ENCODE measurements around the gene LTBP1. TPM values are rescaled to one million over a fixed set of nuclear protein-coding genes. Genes with fewer than 3 reads are reported as not detected.

Gene LTBP1
- total RNA-seq, 1 experiment from 2014 or later = 19.6 TPM

DNA sequence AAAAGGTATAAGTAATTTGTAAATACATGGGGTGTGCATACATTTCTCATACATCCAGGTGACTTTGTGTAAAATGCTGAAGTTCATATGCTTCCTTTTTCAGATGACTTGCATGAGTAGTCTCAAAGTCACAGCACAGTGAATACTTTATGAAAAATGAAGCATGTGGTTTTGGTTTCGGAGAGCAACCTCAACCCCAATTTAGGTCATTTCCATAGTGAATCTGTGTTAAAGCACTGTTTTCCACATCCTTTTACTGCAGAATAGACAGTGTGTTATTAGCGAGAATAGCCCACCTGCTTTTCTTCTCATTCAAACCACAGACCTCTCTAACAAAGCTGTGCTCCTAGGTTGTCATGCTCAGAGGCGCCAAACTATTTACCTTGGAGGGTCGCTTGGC is 325.2 kb downstream of the LTBP1 start:
- Histone ChIP-seq H3K4me3 (ENCODE audit: insufficient read depth, low read depth, low read length) (no peak overlapping the region), H3K27me3 (ENCODE audit: control insufficient read depth, insufficient read depth, low read length) (no peaks in the 10 kb centered on the region), H3K36me3 (replicated peaks; ENCODE audit: control insufficient read depth, insufficient read depth, low read length) (no peaks in the 10 kb centered on the region; the same call in 1 of the 2 replicates)
- DNase-seq = no peak

- no peak overlapping the region for H3K4me3 ChIP-seq (ENCODE audit: insufficient read depth, low read depth, low read length)
- no peaks in the 10 kb centered on the region; the same call in 1 of the 2 replicates for H3K36me3 ChIP-seq (replicated peaks; ENCODE audit: control insufficient read depth, insufficient read depth, low read length)
- no peaks in the 10 kb centered on the region for H3K27me3 ChIP-seq (ENCODE audit: control insufficient read depth, insufficient read depth, low read length)
- DNase-seq = no peak
These were observed 326.7 kb downstream of the LTBP1 start for GRCh38 chr2:33273479-33273878.

DNA sequence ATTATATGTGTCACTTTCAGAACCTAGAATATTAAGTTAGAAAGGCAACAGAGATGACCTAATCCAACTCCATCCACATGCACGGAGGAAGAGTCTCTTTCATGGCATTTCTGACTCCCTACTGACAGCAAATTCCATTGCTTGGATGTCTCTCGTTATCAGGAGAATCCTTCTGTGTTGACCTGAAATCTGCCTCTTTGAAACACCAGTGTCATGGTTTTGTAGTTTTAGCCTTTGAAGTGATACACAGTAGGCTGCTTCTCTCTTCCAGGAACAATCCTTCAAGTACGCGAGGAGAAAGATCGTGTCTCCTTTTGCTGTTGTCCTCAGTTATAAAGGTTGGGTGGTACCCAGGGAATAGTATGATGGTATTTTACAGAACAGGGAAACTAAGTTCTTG is 327.8 kb downstream of the LTBP1 start:
- DNase-seq = no peak
- Histone ChIP-seq H3K27me3 (ENCODE audit: control insufficient read depth, insufficient read depth, low read length) (no peaks in the 10 kb centered on the region), H3K4me3 (ENCODE audit: insufficient read depth, low read depth, low read length) (no peak overlapping the region), H3K36me3 (replicated peaks; ENCODE audit: control insufficient read depth, insufficient read depth, low read length) (no peaks in the 10 kb centered on the region; the same call in 1 of the 2 replicates)

- no peak for DNase-seq
- no peaks in the 10 kb centered on the region; the same call in 1 of the 2 replicates for H3K36me3 ChIP-seq (replicated peaks; ENCODE audit: control insufficient read depth, insufficient read depth, low read length)
- H3K27me3 ChIP-seq (ENCODE audit: control insufficient read depth, insufficient read depth, low read length) = no peaks in the 10 kb centered on the region
- no peak overlapping the region for H3K4me3 ChIP-seq (ENCODE audit: insufficient read depth, low read depth, low read length)
These were observed 329.1 kb downstream of the LTBP1 start for GRCh38 chr2:33275689-33276444.

DNA sequence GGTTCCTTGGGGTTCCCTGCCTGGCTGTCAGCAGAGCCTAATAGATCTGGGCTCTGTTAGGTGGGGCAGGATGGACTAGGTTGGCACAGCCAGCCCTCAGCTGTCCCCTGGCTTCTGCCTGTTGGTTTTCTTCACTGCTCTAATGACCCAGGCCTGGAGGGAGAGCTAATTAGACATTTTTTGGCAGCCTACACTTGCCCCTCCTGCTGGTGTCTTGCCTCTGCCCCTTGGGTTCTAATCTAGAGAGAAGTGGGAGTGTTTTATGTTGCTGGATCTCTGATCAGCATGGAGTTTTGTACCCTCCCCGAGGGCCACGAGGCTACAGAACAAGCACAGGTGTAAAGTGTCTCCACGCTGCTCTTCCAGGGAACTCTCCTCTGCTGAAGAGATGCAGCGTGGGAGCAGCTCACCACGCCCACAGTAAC is 330.3 kb downstream of the LTBP1 start:
- H3K4me3 ChIP-seq (ENCODE audit: insufficient read depth, low read depth, low read length) = no peak overlapping the region
- DNase-seq = no peak
- H3K27me3 ChIP-seq (ENCODE audit: control insufficient read depth, insufficient read depth, low read length) = no peaks in the 10 kb centered on the region
- no peaks in the 10 kb centered on the region; the same call in 1 of the 2 replicates for H3K36me3 ChIP-seq (replicated peaks; ENCODE audit: control insufficient read depth, insufficient read depth, low read length)

GRCh38 chr2:33278245-33278943 is 331.6 kb downstream of the LTBP1 start:
- Histone ChIP-seq H3K4me3 (ENCODE audit: insufficient read depth, low read depth, low read length) (no peak overlapping the region), H3K27me3 (ENCODE audit: control insufficient read depth, insufficient read depth, low read length) (no peaks in the 10 kb centered on the region), H3K36me3 (replicated peaks; ENCODE audit: control insufficient read depth, insufficient read depth, low read length) (no peaks in the 10 kb centered on the region; the same call in 1 of the 2 replicates)
- no peak for DNase-seq

DNA sequence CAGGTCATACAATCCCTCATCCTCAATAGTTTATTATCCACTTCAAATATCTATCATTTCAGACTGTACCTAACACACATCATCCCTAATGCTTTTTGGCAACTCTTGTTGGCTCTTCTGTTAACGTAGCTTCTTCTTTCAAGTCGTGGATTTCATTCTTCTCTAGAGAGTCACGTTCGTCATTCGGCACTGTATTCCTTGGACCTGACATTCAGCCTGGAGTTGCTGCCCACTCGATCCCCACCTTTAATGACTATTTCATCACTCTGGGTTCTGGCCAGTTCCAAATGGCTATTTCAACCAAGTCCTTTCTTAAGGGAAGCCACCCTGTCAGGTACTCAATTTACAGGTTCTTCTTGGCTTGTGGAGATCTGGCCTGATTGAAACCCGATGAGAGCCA is 337.5 kb downstream of the LTBP1 start:
- H3K36me3 ChIP-seq (replicated peaks; ENCODE audit: control insufficient read depth, insufficient read depth, low read length) = no peaks in the 10 kb centered on the region
- no peak for DNase-seq
- H3K4me3 ChIP-seq (ENCODE audit: insufficient read depth, low read depth, low read length) = no peak overlapping the region
- H3K27me3 ChIP-seq (ENCODE audit: control insufficient read depth, insufficient read depth, low read length) = no peaks in the 10 kb centered on the region

GRCh38 chr2:33287507-33288005 is 340.8 kb downstream of the LTBP1 start:
- Histone ChIP-seq H3K4me3 (ENCODE audit: insufficient read depth, low read depth, low read length) (no peak overlapping the region), H3K27me3 (ENCODE audit: control insufficient read depth, insufficient read depth, low read length) (no peaks in the 10 kb centered on the region), H3K36me3 (replicated peaks; ENCODE audit: control insufficient read depth, insufficient read depth, low read length) (no peaks in the 10 kb centered on the region)
- no peak for DNase-seq

DNA sequence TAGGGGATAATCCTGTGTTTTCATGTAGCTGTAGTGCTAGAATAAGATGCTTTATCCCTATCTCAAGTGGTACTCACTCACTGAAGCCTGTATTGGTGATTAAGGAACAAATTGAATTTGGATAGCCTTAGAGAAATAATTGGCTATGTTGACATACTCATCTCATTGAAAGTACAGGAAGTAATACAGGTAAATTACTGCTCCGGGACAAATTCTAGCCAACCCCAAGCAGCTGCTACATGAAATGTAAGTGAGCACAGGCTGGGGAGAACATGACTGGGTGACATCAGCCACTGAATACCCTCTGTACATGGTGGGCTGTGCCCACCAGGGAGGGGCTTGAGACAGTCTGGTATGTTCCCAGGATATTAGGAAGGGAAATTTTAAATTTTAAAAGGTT is 341.3 kb downstream of the LTBP1 start:
- no peak for DNase-seq
- Histone ChIP-seq H3K27me3 (ENCODE audit: control insufficient read depth, insufficient read depth, low read length) (no peaks in the 10 kb centered on the region), H3K36me3 (replicated peaks; ENCODE audit: control insufficient read depth, insufficient read depth, low read length) (no peaks in the 10 kb centered on the region), H3K4me3 (ENCODE audit: insufficient read depth, low read depth, low read length) (no peak overlapping the region)

GRCh38 chr2:33289961-33290360 is 343.2 kb downstream of the LTBP1 start:
- no peaks in the 10 kb centered on the region for H3K27me3 ChIP-seq (ENCODE audit: control insufficient read depth, insufficient read depth, low read length)
- DNase-seq = no peak
- H3K4me3 ChIP-seq (ENCODE audit: insufficient read depth, low read depth, low read length) = no peak overlapping the region
- no peaks in the 10 kb centered on the region for H3K36me3 ChIP-seq (replicated peaks; ENCODE audit: control insufficient read depth, insufficient read depth, low read length)

GRCh38 chr2:33291278-33292013 is 344.7 kb downstream of the LTBP1 start:
- no peak for DNase-seq
- Histone ChIP-seq H3K36me3 (replicated peaks; ENCODE audit: control insufficient read depth, insufficient read depth, low read length) (no peaks in the 10 kb centered on the region), H3K4me3 (ENCODE audit: insufficient read depth, low read depth, low read length) (no peak overlapping the region), H3K27me3 (ENCODE audit: control insufficient read depth, insufficient read depth, low read length) (no peaks in the 10 kb centered on the region)

DNA sequence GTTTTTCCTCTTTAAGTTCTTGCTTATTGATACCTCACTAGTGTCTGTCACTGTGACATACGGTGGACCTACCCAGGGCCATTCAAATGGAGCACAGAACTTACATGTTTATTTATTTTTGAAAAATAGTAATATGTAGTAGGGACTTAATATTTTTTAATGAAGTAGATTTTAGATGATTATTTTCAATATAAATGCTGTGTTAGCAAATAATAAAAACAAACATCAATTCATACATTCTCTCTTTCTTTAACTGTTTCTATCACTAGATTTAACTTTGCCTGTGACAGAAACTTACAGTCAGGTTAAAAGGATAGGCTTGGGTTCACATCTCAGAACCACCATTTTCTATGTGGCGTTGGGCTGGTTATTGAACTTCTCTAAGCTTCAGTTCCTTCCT is 345.3 kb downstream of the LTBP1 start:
- Histone ChIP-seq H3K27me3 (ENCODE audit: control insufficient read depth, insufficient read depth, low read length) (no peaks in the 10 kb centered on the region), H3K36me3 (replicated peaks; ENCODE audit: control insufficient read depth, insufficient read depth, low read length) (no peaks in the 10 kb centered on the region), H3K4me3 (ENCODE audit: insufficient read depth, low read depth, low read length) (no peak overlapping the region)
- no peak for DNase-seq

DNA sequence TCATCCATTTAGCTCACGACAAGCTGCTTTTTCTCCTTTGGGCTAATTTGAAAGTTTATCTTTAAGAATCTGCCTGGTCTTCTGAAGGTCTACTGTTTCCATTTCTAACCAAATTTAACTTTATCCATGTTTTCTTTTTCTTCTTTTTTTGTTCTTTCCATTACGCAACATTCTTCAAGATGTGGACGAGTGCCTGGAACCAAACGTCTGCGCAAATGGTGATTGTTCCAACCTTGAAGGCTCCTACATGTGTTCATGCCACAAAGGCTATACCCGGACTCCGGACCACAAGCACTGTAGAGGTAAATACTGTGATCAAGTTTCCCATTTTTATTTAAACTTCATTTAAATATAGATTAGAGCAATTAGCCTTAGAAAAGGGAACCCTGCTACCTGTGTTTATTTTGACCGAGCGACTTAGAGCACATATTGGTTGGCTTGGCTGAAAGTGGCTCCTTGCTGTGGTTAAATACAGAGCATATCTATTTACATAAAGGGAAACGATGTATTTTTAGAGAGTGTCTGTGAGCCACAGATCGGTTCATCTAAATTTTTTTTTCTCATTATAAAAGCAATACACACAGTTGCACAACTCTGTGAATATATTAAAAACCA is 346.3 kb downstream of the LTBP1 start:
- H3K27me3 ChIP-seq (ENCODE audit: control insufficient read depth, insufficient read depth, low read length) = no peaks in the 10 kb centered on the region
- H3K4me3 ChIP-seq (ENCODE audit: insufficient read depth, low read depth, low read length) = no peak overlapping the region
- no peaks in the 10 kb centered on the region for H3K36me3 ChIP-seq (replicated peaks; ENCODE audit: control insufficient read depth, insufficient read depth, low read length)
- no peak for DNase-seq

GRCh38 chr2:33298233-33298632 is 351.5 kb downstream of the LTBP1 start:
- H3K27me3 ChIP-seq (ENCODE audit: control insufficient read depth, insufficient read depth, low read length) = no peaks in the 10 kb centered on the region
- no peaks in the 10 kb centered on the region; the same call in 1 of the 2 replicates for H3K36me3 ChIP-seq (replicated peaks; ENCODE audit: control insufficient read depth, insufficient read depth, low read length)
- DNase-seq = no peak
- H3K4me3 ChIP-seq (ENCODE audit: insufficient read depth, low read depth, low read length) = no peak overlapping the region
